Tibial nerve (tissue), 4 donors: ENCODE measurements around the gene C14orf93. TPM values are rescaled to one million over a fixed set of nuclear protein-coding genes. Genes with fewer than 3 reads are reported as not detected.

Experiments
- DNase-seq, 2 donors: peaks; one replicate each; pipeline ENCODE4 v3.0.0-alpha.2; 2019; ENCODE audit warnings: low spot score in 2 of 2
- H3K27ac ChIP-seq, 4 donors: fragments of 200-600 bp; sonication (generic) in 3 of 4; one replicate each; pipeline ENCODE4 v1.5.1; 2017 to 2019; ENCODE audit warnings: mild to moderate bottlenecking in 1 of 4
- H3K27me3 ChIP-seq, 2 donors: fragments of 200-600 bp; sonication (generic) in 1 of 2; one replicate each; pipeline versions ENCODE4 v1.5.1 to v1.6.0; 2017 to 2019
- H3K36me3 ChIP-seq, 3 donors: fragments of 200-600 bp; sonication (generic); one replicate each; pipeline ENCODE4 v1.5.1; 2018 to 2019
- H3K4me1 ChIP-seq, 4 donors: fragments of 200-600 bp; sonication (generic) in 3 of 4; one replicate each; pipeline ENCODE4 v1.5.1; 2017 to 2019
- H3K4me3 ChIP-seq, 4 donors: fragments of 200-600 bp; sonication (generic) in 3 of 4; one replicate each; pipeline ENCODE4 v1.5.1; 2017 to 2019; ENCODE audit warnings: mild to moderate bottlenecking in 1 of 4, moderate library complexity in 1 of 4
- H3K9me3 ChIP-seq, 4 donors: fragments of 200-600 bp; sonication (generic) in 3 of 4; one replicate each; pipeline ENCODE4 v1.5.1; 2017 to 2019
- EP300 ChIP-seq, 2 donors: sonication (generic); formaldehyde crosslinking; IDR thresholded peaks; one replicate each; pipeline ENCODE4 v1.6.1; 2017; ENCODE audit warnings: antibody characterized with exemption in 2 of 2, mild to moderate bottlenecking in 1 of 2
- POLR2A ChIP-seq, 2 donors: fragments of 450-650 bp; IDR thresholded peaks; one replicate each; pipeline ENCODE4 v1.6.1; 2017; ENCODE audit warnings: antibody characterized with exemption in 2 of 2, mild to moderate bottlenecking in 2 of 2, moderate library complexity in 2 of 2
- WGBS, 2 donors: methylation state at CpG; one replicate each; pipeline ENCODE4 v1.1.5; 2018; 5-methylcytosine and 5-hydroxymethylcytosine counted together
- total RNA-seq, 4 donors: library from RNA; depleted of rRNA; stranded (reverse); fragments of >200 nt; gene quantifications; one replicate each; pipeline ENCODE4 v1.1.0, GENCODE V29; 2016
- TF ChIP-seq, protein P1 (sequence below), 5 experiments: fragments of 200-600 bp in 3 of 5; fragments of 450-650 bp in 2 of 5; sonication (generic) in 3 of 5; IDR thresholded peaks; one replicate each; pipeline ENCODE4 v1.5.1; 2016 to 2019; ENCODE audit warnings: antibody characterized with exemption in 5 of 5, mild to moderate bottlenecking in 3 of 5, moderate library complexity in 2 of 5

The C14orf93 gene
- total RNA-seq, 4 donors from 2014 or later = 8.4 to 18.6 (median 9.5) TPM

DNA sequence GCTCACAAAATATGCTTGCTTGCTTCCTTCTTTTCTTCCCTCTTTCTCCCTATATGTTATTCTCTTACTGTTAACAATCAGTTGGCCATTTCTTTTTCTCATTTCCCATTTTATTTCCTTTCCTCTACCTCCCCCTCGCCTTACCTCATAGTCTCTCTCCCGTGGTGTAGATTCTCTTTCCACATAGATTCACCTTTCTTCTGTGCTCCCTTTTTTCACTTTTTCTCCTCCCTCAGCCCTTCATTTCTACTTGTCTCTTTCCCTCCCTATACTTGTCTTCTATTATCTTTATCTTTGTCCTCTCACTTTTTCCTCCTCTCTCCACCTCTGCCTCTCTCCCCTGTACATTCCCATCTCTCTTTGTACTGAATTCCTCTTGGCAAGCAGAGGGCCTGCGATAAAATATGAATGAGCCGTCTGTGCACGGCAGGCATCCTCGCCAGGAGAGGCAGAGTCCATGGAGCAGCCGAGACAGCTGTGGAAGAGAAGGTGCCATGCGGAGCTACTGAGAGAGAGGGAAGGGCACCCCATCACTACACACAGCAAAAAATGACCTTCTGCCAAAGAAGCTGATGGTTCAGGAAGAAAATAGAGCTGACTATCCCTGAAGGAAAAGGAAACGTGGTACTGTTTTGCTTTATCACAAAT lies 12.1 kb downstream of the C14orf93 start:
- Histone ChIP-seq H3K27me3 (no peaks in the 10 kb centered on the region), H3K36me3 (peaks cover 0 to 23% (median 0%) of the 10 kb centered on the region in 3 donors), H3K9me3 (no peaks in the 10 kb centered on the region), H3K4me1 (peaks cover 0 to 19% (median 0%) of the 10 kb centered on the region in 4 donors), H3K27ac (no peak overlapping the region), H3K4me3 (no peak overlapping the region)
- 46 to 61% methylated on average over 9 of the region's 9 CpGs for WGBS, 2 donors
- TF ChIP-seq POLR2A (IDR thresholded peaks at IDR 0.05) (no peak), EP300 (IDR thresholded peaks at IDR 0.05) (no peak)
- TF ChIP-seq, protein P1, sequence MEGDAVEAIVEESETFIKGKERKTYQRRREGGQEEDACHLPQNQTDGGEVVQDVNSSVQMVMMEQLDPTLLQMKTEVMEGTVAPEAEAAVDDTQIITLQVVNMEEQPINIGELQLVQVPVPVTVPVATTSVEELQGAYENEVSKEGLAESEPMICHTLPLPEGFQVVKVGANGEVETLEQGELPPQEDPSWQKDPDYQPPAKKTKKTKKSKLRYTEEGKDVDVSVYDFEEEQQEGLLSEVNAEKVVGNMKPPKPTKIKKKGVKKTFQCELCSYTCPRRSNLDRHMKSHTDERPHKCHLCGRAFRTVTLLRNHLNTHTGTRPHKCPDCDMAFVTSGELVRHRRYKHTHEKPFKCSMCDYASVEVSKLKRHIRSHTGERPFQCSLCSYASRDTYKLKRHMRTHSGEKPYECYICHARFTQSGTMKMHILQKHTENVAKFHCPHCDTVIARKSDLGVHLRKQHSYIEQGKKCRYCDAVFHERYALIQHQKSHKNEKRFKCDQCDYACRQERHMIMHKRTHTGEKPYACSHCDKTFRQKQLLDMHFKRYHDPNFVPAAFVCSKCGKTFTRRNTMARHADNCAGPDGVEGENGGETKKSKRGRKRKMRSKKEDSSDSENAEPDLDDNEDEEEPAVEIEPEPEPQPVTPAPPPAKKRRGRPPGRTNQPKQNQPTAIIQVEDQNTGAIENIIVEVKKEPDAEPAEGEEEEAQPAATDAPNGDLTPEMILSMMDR (IDR thresholded peaks at IDR 0.05) = no peak
- no peak for DNase-seq

DNA sequence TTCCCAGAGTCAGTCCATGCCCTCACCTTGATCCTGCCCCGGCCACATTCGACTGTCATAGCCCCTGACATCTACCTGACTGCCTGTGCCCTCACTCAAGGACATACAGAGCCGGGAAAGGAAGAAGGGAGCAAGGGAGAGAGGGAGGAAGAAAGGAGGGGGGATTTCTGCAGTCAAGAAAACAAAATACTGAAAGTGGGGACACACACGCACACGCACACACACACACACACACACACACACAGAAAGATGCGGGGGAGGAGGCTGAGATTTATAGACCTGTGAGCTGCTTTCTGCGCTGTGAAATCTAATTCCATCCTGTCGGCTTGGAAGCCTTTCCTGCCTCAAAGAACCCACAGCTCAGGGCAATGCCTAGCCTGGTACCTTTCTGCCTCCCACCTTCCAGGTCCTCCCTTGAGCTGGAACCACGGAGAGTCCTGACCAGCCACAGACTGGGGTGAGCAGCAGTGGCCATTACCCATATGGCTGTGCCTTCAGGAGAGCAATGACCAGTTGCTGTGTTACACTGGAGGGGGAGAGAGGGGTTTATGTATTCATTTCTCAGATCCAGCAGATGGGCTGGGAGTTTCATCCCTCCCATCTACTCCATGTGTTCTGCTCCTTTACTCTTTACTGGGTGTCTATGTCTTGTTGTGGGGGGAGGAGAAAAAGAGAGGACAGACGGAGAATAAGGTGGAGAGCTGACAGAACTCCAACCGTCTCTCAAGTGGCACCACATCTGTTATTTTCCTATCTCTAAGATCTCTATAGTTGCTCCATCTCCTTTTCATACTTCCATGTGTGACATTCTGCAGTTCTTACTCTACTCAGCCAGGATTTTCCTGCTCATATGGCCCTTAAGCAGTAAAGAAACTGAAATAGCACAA lies 12.9 kb downstream of the C14orf93 start:
- WGBS, 2 donors = 54 to 67% methylated on average over 10 to 11 of the region's 11 CpGs
- H3K27me3 ChIP-seq = no peaks in the 10 kb centered on the region
- H3K36me3 ChIP-seq = peaks cover 0 to 23% (median 0%) of the 10 kb centered on the region in 3 donors
- no peak overlapping the region for H3K4me3 ChIP-seq
- H3K4me1 ChIP-seq = peaks cover 0 to 19% (median 0%) of the 10 kb centered on the region in 4 donors
- H3K27ac ChIP-seq = no peak overlapping the region
- H3K9me3 ChIP-seq = no peaks in the 10 kb centered on the region
- DNase-seq = no peak
- TF ChIP-seq EP300 (IDR thresholded peaks at IDR 0.05) = no peak
- TF ChIP-seq POLR2A (IDR thresholded peaks at IDR 0.05) = no peak
- TF ChIP-seq, protein P1 (IDR thresholded peaks at IDR 0.05) = no peak

GRCh38 chr14:22995889-22996625 lies 13.9 kb downstream of the C14orf93 start:
- peaks cover 0 to 19% (median 0%) of the 10 kb centered on the region in 4 donors for H3K4me1 ChIP-seq
- H3K27me3 ChIP-seq = no peaks in the 10 kb centered on the region
- H3K9me3 ChIP-seq = no peaks in the 10 kb centered on the region
- TF ChIP-seq, protein P1 (IDR thresholded peaks at IDR 0.05) = no peak
- WGBS, 2 donors = 90 to 91% methylated on average over 8 to 9 of the region's 9 CpGs
- no peak overlapping the region for H3K27ac ChIP-seq
- H3K36me3 ChIP-seq = peaks cover 0 to 31% (median 0%) of the 10 kb centered on the region in 3 donors
- no peak for DNase-seq
- no peak overlapping the region for H3K4me3 ChIP-seq

DNA sequence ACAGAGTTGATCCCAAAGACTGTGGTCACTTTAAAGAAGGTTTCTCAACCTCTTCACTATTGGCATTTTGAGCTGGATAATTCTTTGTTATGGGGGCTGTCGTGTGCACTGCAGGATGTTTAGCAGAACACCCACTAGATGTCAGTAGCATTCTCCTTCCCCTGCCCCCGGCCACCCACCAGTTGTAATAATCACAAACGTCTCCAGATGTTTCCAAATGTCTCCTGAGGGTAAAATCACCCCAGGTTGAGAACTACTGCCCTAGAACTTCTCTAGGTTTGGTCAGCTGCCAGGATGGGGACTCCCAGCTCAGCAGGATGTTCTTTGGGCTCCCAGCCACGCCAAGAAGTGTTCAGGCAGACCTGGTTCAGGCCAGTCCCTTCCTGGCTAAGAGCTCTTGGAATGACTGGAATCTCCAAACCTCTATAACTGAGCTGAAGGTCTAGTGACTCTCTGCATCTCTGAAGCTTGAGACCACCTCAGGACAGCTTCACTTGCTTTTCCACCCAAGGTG lies 15.1 kb downstream of the C14orf93 start:
- TF ChIP-seq, protein P1 (IDR thresholded peaks at IDR 0.05) = peak in 4 of 5 experiments; percentile 32 to 39 (median 36)
- TF ChIP-seq EP300 (IDR thresholded peaks at IDR 0.05) = no peak
- peaks cover 0 to 19% (median 0%) of the 10 kb centered on the region in 4 donors for H3K4me1 ChIP-seq
- DNase-seq = peak in 1 of 2 donors; percentile 44
- WGBS, 2 donors = 0 to 7% methylated on average over 4 of the region's 4 CpGs
- no peak overlapping the region for H3K4me3 ChIP-seq
- H3K27ac ChIP-seq = peak overlapping the region in 1 of 4 donors; percentile 16
- H3K36me3 ChIP-seq = peaks cover 0 to 38% (median 0%) of the 10 kb centered on the region in 3 donors
- no peaks in the 10 kb centered on the region for H3K9me3 ChIP-seq
- H3K27me3 ChIP-seq = no peaks in the 10 kb centered on the region
